Measurements from ENCODE around the gene THADA.
"Not testable (repeated sequence)": the region's sequence is repeated elsewhere in the genome, so short reads cannot be mapped to it uniquely, and the experiment has no call there.

DNA sequence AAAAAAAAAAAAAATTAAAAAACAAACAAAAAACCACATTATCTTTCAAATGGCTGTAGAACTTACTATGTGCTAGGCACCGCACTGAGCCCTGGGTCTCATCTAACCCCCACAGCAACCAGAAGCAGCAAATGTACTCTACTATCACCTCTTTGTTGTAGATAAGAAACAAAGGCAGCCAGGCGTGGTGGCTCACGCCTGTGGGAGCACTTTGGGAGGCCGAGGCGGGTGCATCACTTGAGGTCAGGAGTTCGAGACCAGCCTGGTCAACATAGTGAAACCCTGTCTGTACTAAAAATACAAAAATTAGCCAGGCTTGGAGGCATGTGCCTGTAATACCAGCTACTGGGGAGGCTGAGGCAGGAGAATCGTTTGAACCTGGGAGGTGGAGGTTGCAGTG lies 406.0 kb downstream of the THADA start:
- TF ChIP-seq POLR2A, POLR2AphosphoS5 (IDR thresholded peaks at IDR 0.05): not testable (repeated sequence)
- TF ChIP-seq, protein P1, sequence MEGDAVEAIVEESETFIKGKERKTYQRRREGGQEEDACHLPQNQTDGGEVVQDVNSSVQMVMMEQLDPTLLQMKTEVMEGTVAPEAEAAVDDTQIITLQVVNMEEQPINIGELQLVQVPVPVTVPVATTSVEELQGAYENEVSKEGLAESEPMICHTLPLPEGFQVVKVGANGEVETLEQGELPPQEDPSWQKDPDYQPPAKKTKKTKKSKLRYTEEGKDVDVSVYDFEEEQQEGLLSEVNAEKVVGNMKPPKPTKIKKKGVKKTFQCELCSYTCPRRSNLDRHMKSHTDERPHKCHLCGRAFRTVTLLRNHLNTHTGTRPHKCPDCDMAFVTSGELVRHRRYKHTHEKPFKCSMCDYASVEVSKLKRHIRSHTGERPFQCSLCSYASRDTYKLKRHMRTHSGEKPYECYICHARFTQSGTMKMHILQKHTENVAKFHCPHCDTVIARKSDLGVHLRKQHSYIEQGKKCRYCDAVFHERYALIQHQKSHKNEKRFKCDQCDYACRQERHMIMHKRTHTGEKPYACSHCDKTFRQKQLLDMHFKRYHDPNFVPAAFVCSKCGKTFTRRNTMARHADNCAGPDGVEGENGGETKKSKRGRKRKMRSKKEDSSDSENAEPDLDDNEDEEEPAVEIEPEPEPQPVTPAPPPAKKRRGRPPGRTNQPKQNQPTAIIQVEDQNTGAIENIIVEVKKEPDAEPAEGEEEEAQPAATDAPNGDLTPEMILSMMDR (IDR thresholded peaks at IDR 0.05): not testable (repeated sequence)

Measured in suprapubic skin (tissue), 4 donors.